ENCODE measurements around the gene RASL10B. TPM values are rescaled to one million over a fixed set of nuclear protein-coding genes. Genes with fewer than 3 reads are reported as not detected.

The RASL10B gene
- polyA plus RNA-seq, 3 donors: 11.0 to 18.4 (median 11.7) TPM

- DNase-seq (ENCODE audit: extremely low read depth in 1 of 11, low read depth in 9 of 11, low spot score in 4 of 11): peak in 7 of 11 donors; percentile 26 to 74 (median 57)
These were observed 18.2 kb upstream of the RASL10B start for GRCh38 chr17:35713069-35713728.

GRCh38 chr17:35714988-35715387 is 16.5 kb upstream of the RASL10B start:
- DNase-seq (ENCODE audit: extremely low read depth in 1 of 11, low read depth in 9 of 11, low spot score in 4 of 11): no peak

- no peak for DNase-seq (ENCODE audit: extremely low read depth in 1 of 11, low read depth in 9 of 11, low spot score in 4 of 11)
These were observed 16.0 kb upstream of the RASL10B start for GRCh38 chr17:35715416-35715815.

GRCh38 chr17:35716173-35716572 is 15.3 kb upstream of the RASL10B start:
- no peak for DNase-seq (ENCODE audit: extremely low read depth in 1 of 11, low read depth in 9 of 11, low spot score in 4 of 11)

GRCh38 chr17:35716897-35717465 is 14.5 kb upstream of the RASL10B start:
- DNase-seq (ENCODE audit: extremely low read depth in 1 of 11, low read depth in 9 of 11, low spot score in 4 of 11): no peak

GRCh38 chr17:35717475-35717874 is 14.0 kb upstream of the RASL10B start:
- no peak for DNase-seq (ENCODE audit: extremely low read depth in 1 of 11, low read depth in 9 of 11, low spot score in 4 of 11)

- DNase-seq (ENCODE audit: extremely low read depth in 1 of 11, low read depth in 9 of 11, low spot score in 4 of 11): no peak
These were observed 7.7 kb upstream of the RASL10B start for GRCh38 chr17:35723735-35724134.

GRCh38 chr17:35725058-35725457 is 6.4 kb upstream of the RASL10B start:
- DNase-seq (ENCODE audit: extremely low read depth in 1 of 11, low read depth in 9 of 11, low spot score in 4 of 11): no peak

- no peak for DNase-seq (ENCODE audit: extremely low read depth in 1 of 11, low read depth in 9 of 11, low spot score in 4 of 11)
These were observed 5.7 kb upstream of the RASL10B start for GRCh38 chr17:35725802-35726126.

- peak in 8 of 11 donors; percentile 41 to 72 (median 58) for DNase-seq (ENCODE audit: extremely low read depth in 1 of 11, low read depth in 9 of 11, low spot score in 4 of 11)
These were observed 5.1 kb upstream of the RASL10B start for GRCh38 chr17:35726127-35726952.

GRCh38 chr17:35726953-35727460 is 4.4 kb upstream of the RASL10B start:
- DNase-seq (ENCODE audit: extremely low read depth in 1 of 11, low read depth in 9 of 11, low spot score in 4 of 11): no peak

GRCh38 chr17:35727635-35728034 is 3.8 kb upstream of the RASL10B start:
- no peak for DNase-seq (ENCODE audit: extremely low read depth in 1 of 11, low read depth in 9 of 11, low spot score in 4 of 11)

GRCh38 chr17:35728551-35728950 is 2.9 kb upstream of the RASL10B start:
- DNase-seq (ENCODE audit: extremely low read depth in 1 of 11, low read depth in 9 of 11, low spot score in 4 of 11): no peak

- no peak for DNase-seq (ENCODE audit: extremely low read depth in 1 of 11, low read depth in 9 of 11, low spot score in 4 of 11)
These were observed 2.0 kb upstream of the RASL10B start for GRCh38 chr17:35729405-35729833.

GRCh38 chr17:35730400-35731005 is 936 bp upstream of the RASL10B start:
- DNase-seq (ENCODE audit: extremely low read depth in 1 of 11, low read depth in 9 of 11, low spot score in 4 of 11): no peak

GRCh38 chr17:35731917-35732805 is 722 bp downstream of the RASL10B start:
- no peak for DNase-seq (ENCODE audit: extremely low read depth in 1 of 11, low read depth in 9 of 11, low spot score in 4 of 11)

GRCh38 chr17:35732806-35733136 is 1.3 kb downstream of the RASL10B start:
- no peak for DNase-seq (ENCODE audit: extremely low read depth in 1 of 11, low read depth in 9 of 11, low spot score in 4 of 11)

- no peak for DNase-seq (ENCODE audit: extremely low read depth in 1 of 11, low read depth in 9 of 11, low spot score in 4 of 11)
These were observed 1.9 kb downstream of the RASL10B start for GRCh38 chr17:35733366-35733765.

GRCh38 chr17:35734396-35734795 is 3.0 kb downstream of the RASL10B start:
- no peak for DNase-seq (ENCODE audit: extremely low read depth in 1 of 11, low read depth in 9 of 11, low spot score in 4 of 11)

Data from renal cortex interstitium (tissue), 11 donors.